ENCODE measurements around the gene TMEM170A. TPM values are rescaled to one million over a fixed set of nuclear protein-coding genes. Genes with fewer than 3 reads are reported as not detected.

The TMEM170A gene
- total and polyA plus RNA-seq, 2 donors (not counting 1 experiment from before 2014, with no cell fraction given): 21.8 to 37.9 TPM

GRCh38 chr16:75423723-75424104, 40.8 kb downstream of the TMEM170A start:
- POLR2A ChIA-PET: no interaction called here

GRCh38 chr16:75421820-75422126, 42.7 kb downstream of the TMEM170A start:
- Histone ChIP-seq H3K9ac (ENCODE audit: low read length) (no peak overlapping the region), H3K4me3 (ENCODE audit: control extremely low read depth in 1 of 5, extremely low read depth in 1 of 5, insufficient read depth in 1 of 5, low read depth in 2 of 5, low read length in 4 of 5) (no peak overlapping the region), H3K4me2 (replicated peaks; ENCODE audit: low read depth, low read length, poor library complexity, severe bottlenecking) (no peak overlapping the region), H3K27ac (ENCODE audit: low read length in 2 of 2) (no peak overlapping the region), H3K36me3 (replicated peaks in 1 of 2; ENCODE audit: control extremely low read depth in 1 of 2, control insufficient read depth in 1 of 2, extremely low read depth in 1 of 2, insufficient read depth in 2 of 2, low read length in 1 of 2) (no peaks in the 10 kb centered on the region), H3K27me3 (replicated peaks in 1 of 4; ENCODE audit: control extremely low read depth in 1 of 4, control insufficient read depth in 3 of 4, insufficient read depth in 4 of 4, low read length in 3 of 4) (no peaks in the 10 kb centered on the region), H3K79me2 (ENCODE audit: control insufficient read depth, insufficient read depth, low read length) (peaks cover 78% of the 10 kb centered on the region), H3K4me1 (ENCODE audit: control insufficient read depth in 2 of 2, insufficient read depth in 2 of 2, low read length in 2 of 2) (peaks cover 5 to 10% of the 10 kb centered on the region in 2 donors), H3K9me3 (ENCODE audit: control extremely low read depth in 1 of 3, control insufficient read depth in 2 of 3, insufficient read depth in 1 of 3, low read length in 2 of 3) (no peaks in the 10 kb centered on the region), H4K20me1 (ENCODE audit: control insufficient read depth, insufficient read depth, low read length, poor library complexity, severe bottlenecking) (peaks cover 19% of the 10 kb centered on the region), H2AFZ (ENCODE audit: insufficient read depth, low read depth, low read length, poor library complexity, severe bottlenecking) (no peak overlapping the region)
- intact Hi-C loops (cut with micrococcal nuclease): no loop called here
- no peak overlapping the region for H3K4me3 Mint-ChIP-seq
- peaks cover 20% of the 10 kb centered on the region for H3K4me1 Mint-ChIP-seq
- DNase-seq: no peak
- H3K27ac Mint-ChIP-seq: no peak overlapping the region
- ChIA-PET POLR2A (no interaction called here), CTCF (interaction anchor here (1.1 kb wide), 1 partner anchor 36 kb away, joined by 4 read pairs; no protein-coding TSS in a partner anchor)
- 100% methylated on average over 1 of the region's 1 CpG for WGBS (ENCODE audit: insufficient coverage)
- H3K9me3 Mint-ChIP-seq (ENCODE audit: insufficient read depth): no peaks in the 10 kb centered on the region
- H3K27me3 Mint-ChIP-seq: no peaks in the 10 kb centered on the region
- ATAC-seq (ENCODE audit: low read depth): no peak
- no peak for TF ChIP-seq CTCF (IDR thresholded peaks at IDR 0.05)
- no peak for TF ChIP-seq EZH2 (IDR thresholded peaks at IDR 0.05; ENCODE audit: borderline replicate concordance, insufficient read depth, low read depth, low read length, poor library complexity, severe bottlenecking)

More at GRCh38 chr16:75423723-75424104, 40.8 kb downstream of the TMEM170A start:
- Mint-ChIP-seq H3K9me3 (ENCODE audit: insufficient read depth) (no peaks in the 10 kb centered on the region), H3K27ac (no peak overlapping the region), H3K4me1 (peaks cover 17% of the 10 kb centered on the region), H3K27me3 (no peaks in the 10 kb centered on the region), H3K4me3 (no peak overlapping the region)
- H3K79me2 ChIP-seq (ENCODE audit: control insufficient read depth, insufficient read depth, low read length): peaks cover 66% of the 10 kb centered on the region
- TF ChIP-seq CTCF (IDR thresholded peaks at IDR 0.05): no peak
- no peak for TF ChIP-seq EZH2 (IDR thresholded peaks at IDR 0.05; ENCODE audit: borderline replicate concordance, insufficient read depth, low read depth, low read length, poor library complexity, severe bottlenecking)
- H3K27me3 ChIP-seq (replicated peaks in 1 of 4; ENCODE audit: control extremely low read depth in 1 of 4, control insufficient read depth in 3 of 4, insufficient read depth in 4 of 4, low read length in 3 of 4): no peaks in the 10 kb centered on the region
- H4K20me1 ChIP-seq (ENCODE audit: control insufficient read depth, insufficient read depth, low read length, poor library complexity, severe bottlenecking): peaks cover 12% of the 10 kb centered on the region
- ATAC-seq (ENCODE audit: low read depth): no peak
- CTCF ChIA-PET: interaction anchor here (0.5 kb wide), 1 partner anchor 32 kb away, joined by 3 read pairs; no protein-coding TSS in a partner anchor
- H3K9ac ChIP-seq (ENCODE audit: low read length): no peak overlapping the region
- peaks cover 5 to 10% of the 10 kb centered on the region in 2 donors for H3K4me1 ChIP-seq (ENCODE audit: control insufficient read depth in 2 of 2, insufficient read depth in 2 of 2, low read length in 2 of 2)
- no peaks in the 10 kb centered on the region for H3K9me3 ChIP-seq (ENCODE audit: control extremely low read depth in 1 of 3, control insufficient read depth in 2 of 3, insufficient read depth in 1 of 3, low read length in 2 of 3)
- intact Hi-C loops (cut with micrococcal nuclease): no loop called here
- H2AFZ ChIP-seq (ENCODE audit: insufficient read depth, low read depth, low read length, poor library complexity, severe bottlenecking): no peak overlapping the region
- H3K27ac ChIP-seq (ENCODE audit: low read length in 2 of 2): no peak overlapping the region
- H3K4me2 ChIP-seq (replicated peaks; ENCODE audit: low read depth, low read length, poor library complexity, severe bottlenecking): no peak overlapping the region
- 100% methylated on average over 3 of the region's 4 CpGs for WGBS (ENCODE audit: insufficient coverage)
- no peak overlapping the region for H3K4me3 ChIP-seq (ENCODE audit: control extremely low read depth in 1 of 5, extremely low read depth in 1 of 5, insufficient read depth in 1 of 5, low read depth in 2 of 5, low read length in 4 of 5)
- no peaks in the 10 kb centered on the region for H3K36me3 ChIP-seq (replicated peaks in 1 of 2; ENCODE audit: control extremely low read depth in 1 of 2, control insufficient read depth in 1 of 2, extremely low read depth in 1 of 2, insufficient read depth in 2 of 2, low read length in 1 of 2)
- no peak for DNase-seq

Data from B cell (primary cell).